ENCODE measurements around the gene CCNY. TPM values are rescaled to one million over a fixed set of nuclear protein-coding genes. Genes with fewer than 3 reads are reported as not detected.

Gene CCNY
- total RNA-seq, 1 experiment from 2014 or later, result 51.9 TPM

- CTCF ChIA-PET, result interaction anchor here (0.7 kb wide), 1 partner anchor 77 kb away, joined by 3 read pairs; no protein-coding TSS in a partner anchor
- peak overlapping the region; percentile 45; the same call in 1 of the 2 replicates for H3K27ac ChIP-seq (ENCODE audit: low read length)
- in situ Hi-C loops (cut with HindIII; ENCODE audit: low pct_unique_long_range_greater_than_20kb, low sequenced_read_pairs) (no loop called here), intact Hi-C loops (cut with micrococcal nuclease; ENCODE audit: unreplicated experiment) (no loop called here)
- no TSS peak for BruUV-seq (replicated peaks)
- no peak for ATAC-seq
- POLR2A ChIA-PET, result no interaction called here
- H3K4me1 ChIP-seq (ENCODE audit: control insufficient read depth, insufficient read depth, low read length), result peaks cover 34% of the 10 kb centered on the region
- no peak overlapping the region for H3K4me3 ChIP-seq (ENCODE audit: low read depth in 2 of 2, low read length in 2 of 2)
- TF ChIP-seq POLR2AphosphoS5 (IDR thresholded peaks at IDR 0.05; ENCODE audit: low read depth, low read length), result no peak
- TF ChIP-seq CTCF (IDR thresholded peaks at IDR 0.05), result no peak
- TF ChIP-seq SIN3A (IDR thresholded peaks at IDR 0.05; ENCODE audit: borderline replicate concordance, insufficient read depth, low read depth, low read length), result no peak
- TF ChIP-seq REST (IDR thresholded peaks at IDR 0.05; ENCODE audit: insufficient read depth in 1 of 2, low read depth in 2 of 2, low read length in 1 of 2), result no peak
- no peak for TF ChIP-seq TCF7L2 (IDR thresholded peaks at IDR 0.05; ENCODE audit: low read depth, low read length)
- H3K36me3 ChIP-seq (ENCODE audit: control insufficient read depth, insufficient read depth, low read length), result no peaks in the 10 kb centered on the region
- H3K9me3 ChIP-seq (ENCODE audit: control insufficient read depth, insufficient read depth, low read depth, low read length), result no peaks in the 10 kb centered on the region
- DNase-seq (ENCODE audit: low read depth, low spot score), result no peak
- H3K27me3 ChIP-seq (ENCODE audit: control insufficient read depth, insufficient read depth, low read length), result no peaks in the 10 kb centered on the region
Observed at GRCh38 chr10:35422228-35422627, 85.9 kb downstream of the CCNY start.

- no peaks in the 10 kb centered on the region for H3K9me3 ChIP-seq (ENCODE audit: control insufficient read depth, insufficient read depth, low read depth, low read length)
- in situ Hi-C loops (cut with HindIII; ENCODE audit: low pct_unique_long_range_greater_than_20kb, low sequenced_read_pairs), result no loop called here
- no peak for DNase-seq (ENCODE audit: low read depth, low spot score)
- ChIA-PET CTCF (no interaction called here), POLR2A (no interaction called here)
- H3K36me3 ChIP-seq (ENCODE audit: control insufficient read depth, insufficient read depth, low read length), result no peaks in the 10 kb centered on the region
- intact Hi-C loops (cut with micrococcal nuclease; ENCODE audit: unreplicated experiment), result no loop called here
- peaks cover 34% of the 10 kb centered on the region for H3K4me1 ChIP-seq (ENCODE audit: control insufficient read depth, insufficient read depth, low read length)
- no peaks in the 10 kb centered on the region for H3K27me3 ChIP-seq (ENCODE audit: control insufficient read depth, insufficient read depth, low read length)
- peak; percentile 52; the same call in 1 of the 2 replicates for ATAC-seq
- no TSS peak for BruUV-seq (replicated peaks)
- no peak overlapping the region for H3K4me3 ChIP-seq (ENCODE audit: low read depth in 2 of 2, low read length in 2 of 2)
- TF ChIP-seq POLR2AphosphoS5 (IDR thresholded peaks at IDR 0.05; ENCODE audit: low read depth, low read length), result no peak
- H3K27ac ChIP-seq (ENCODE audit: low read length), result peak overlapping the region; percentile 44; the same call in 1 of the 2 replicates
Observed at GRCh38 chr10:35423505-35424306, 87.4 kb downstream of the CCNY start.

- Histone ChIP-seq H3K27me3 (ENCODE audit: control insufficient read depth, insufficient read depth, low read length) (no peaks in the 10 kb centered on the region), H3K9me3 (ENCODE audit: control insufficient read depth, insufficient read depth, low read depth, low read length) (no peaks in the 10 kb centered on the region), H3K4me3 (ENCODE audit: low read depth in 2 of 2, low read length in 2 of 2) (no peak overlapping the region), H3K4me1 (ENCODE audit: control insufficient read depth, insufficient read depth, low read length) (peaks cover 34% of the 10 kb centered on the region), H3K27ac (ENCODE audit: low read length) (no peak overlapping the region; the same call in 1 of the 2 replicates), H3K36me3 (ENCODE audit: control insufficient read depth, insufficient read depth, low read length) (no peaks in the 10 kb centered on the region)
- ChIA-PET POLR2A (no interaction called here), CTCF (no interaction called here)
- no peak for ATAC-seq
- DNase-seq (ENCODE audit: low read depth, low spot score), result no peak
- intact Hi-C loops (cut with micrococcal nuclease; ENCODE audit: unreplicated experiment), result no loop called here
- TF ChIP-seq CTCF (IDR thresholded peaks at IDR 0.05), result no peak
- no peak for TF ChIP-seq SIN3A (IDR thresholded peaks at IDR 0.05; ENCODE audit: borderline replicate concordance, insufficient read depth, low read depth, low read length)
- no peak for TF ChIP-seq TCF7L2 (IDR thresholded peaks at IDR 0.05; ENCODE audit: low read depth, low read length)
- TF ChIP-seq REST (IDR thresholded peaks at IDR 0.05; ENCODE audit: insufficient read depth in 1 of 2, low read depth in 2 of 2, low read length in 1 of 2), result no peak
- no peak for TF ChIP-seq POLR2AphosphoS5 (IDR thresholded peaks at IDR 0.05; ENCODE audit: low read depth, low read length)
- in situ Hi-C loops (cut with HindIII; ENCODE audit: low pct_unique_long_range_greater_than_20kb, low sequenced_read_pairs), result no loop called here
- BruUV-seq (replicated peaks), result no TSS peak
Observed at GRCh38 chr10:35424680-35425285, 88.5 kb downstream of the CCNY start.

Data from Panc1 (cell line).